Stimulated activated naive CD8-positive, alpha-beta T cell treated with anti-CD3 and anti-CD28 coated beads, Interleukin-15, Interleukin-2, amounts not matched to agents 100 U/mL and 50 U/mL, for 24 hours (primary cell): ENCODE data around the gene PIP5KL1.

ENCODE experiments used
- ATAC-seq: fragments of 150-1000 bp; cut with Tn5 transposase; one replicate; pipeline ENCODE4 v1.10.0; 2021
- DNase-seq: peaks from one replicate; pipeline ENCODE4 v3.0.0; 2021

Gene PIP5KL1

DNA sequence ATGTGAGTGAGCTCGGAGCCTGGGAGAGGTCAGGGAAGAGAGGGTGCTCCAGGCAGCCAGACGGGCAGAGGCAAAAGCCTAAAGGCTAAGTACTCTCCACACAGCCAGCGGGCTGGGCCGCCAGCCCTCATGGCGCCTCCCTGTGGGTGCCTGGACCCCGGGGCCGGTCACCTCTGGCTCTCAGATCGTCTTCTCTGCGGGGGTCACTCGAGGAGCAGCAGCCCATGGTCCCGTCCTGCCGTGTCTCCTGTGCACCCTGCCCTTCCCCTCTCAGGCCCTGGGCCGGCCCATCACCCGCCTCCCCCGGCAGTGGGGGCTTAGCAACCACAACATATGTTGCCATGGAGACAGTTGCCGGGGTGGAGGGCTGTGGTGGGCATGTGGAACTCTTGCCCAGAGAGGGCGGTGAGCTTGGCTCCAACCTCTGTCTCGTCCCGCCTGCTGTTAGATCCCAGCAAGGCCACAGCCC, 57.3 kb downstream of the PIP5KL1 start:
- ATAC-seq (no peak), DNase-seq (no peak)

DNA sequence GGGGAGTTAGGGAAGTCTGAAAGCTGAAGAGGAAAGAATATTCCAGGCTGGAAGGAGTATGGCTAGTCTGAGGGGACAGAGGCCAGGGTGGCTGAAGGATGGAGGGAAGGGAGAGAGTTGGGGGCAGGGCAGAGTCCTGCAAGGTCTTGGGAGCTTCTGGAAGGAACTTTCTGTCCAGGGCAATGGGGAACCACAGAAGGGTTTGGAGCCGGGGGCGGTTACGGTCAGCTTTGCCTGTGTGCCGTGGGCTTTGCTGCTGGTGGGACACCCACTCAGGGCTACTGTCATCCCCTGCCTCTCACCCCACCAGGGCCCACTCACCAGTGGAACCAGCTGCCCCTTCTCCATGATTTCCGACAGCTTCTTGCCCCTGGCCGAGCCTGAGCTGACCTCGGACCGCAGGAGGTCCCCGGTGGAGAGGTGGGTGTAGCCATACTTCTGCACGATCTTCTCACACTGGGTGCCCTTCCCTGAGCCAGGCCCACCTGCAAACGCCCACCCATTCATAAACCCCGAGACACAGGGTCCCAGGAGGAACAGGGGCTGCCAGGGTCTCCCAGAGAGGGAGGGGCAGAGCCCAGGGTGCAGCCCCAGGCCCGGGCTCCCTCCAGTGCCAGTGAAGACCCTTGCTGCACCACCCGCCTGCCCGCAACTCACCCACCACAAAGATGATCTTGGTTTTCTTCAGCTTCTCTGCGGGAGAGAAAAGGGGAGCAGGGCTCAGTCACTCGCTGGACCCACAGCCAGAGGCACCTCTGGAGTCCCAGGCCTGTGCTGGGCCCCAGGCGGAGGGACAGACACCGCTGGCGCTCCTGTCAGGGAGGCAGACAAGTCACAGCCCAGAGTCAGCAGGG, 58.0 kb downstream of the PIP5KL1 start:
- DNase-seq: no peak
- ATAC-seq: no peak

DNA sequence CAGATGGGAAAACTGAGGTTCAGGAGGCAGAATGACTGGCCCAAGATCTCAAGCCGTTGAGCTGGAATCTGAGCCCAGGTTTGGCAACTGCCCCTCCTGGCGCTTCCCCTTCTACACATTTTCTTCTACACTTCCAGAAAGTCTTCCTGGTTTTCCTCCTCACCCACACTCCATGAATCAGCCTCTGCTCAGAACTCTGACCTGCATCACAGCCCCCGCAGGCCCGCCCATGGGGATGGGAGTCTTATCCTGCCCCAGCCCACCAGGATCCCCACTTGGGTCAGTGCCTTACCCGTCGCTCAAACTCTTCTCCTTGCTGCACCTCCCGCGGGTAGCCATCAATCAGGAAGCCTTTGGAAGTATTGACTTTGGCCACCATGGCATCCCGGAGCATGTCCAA, 59.0 kb downstream of the PIP5KL1 start:
- DNase-seq (no peak), ATAC-seq (no peak)

DNA sequence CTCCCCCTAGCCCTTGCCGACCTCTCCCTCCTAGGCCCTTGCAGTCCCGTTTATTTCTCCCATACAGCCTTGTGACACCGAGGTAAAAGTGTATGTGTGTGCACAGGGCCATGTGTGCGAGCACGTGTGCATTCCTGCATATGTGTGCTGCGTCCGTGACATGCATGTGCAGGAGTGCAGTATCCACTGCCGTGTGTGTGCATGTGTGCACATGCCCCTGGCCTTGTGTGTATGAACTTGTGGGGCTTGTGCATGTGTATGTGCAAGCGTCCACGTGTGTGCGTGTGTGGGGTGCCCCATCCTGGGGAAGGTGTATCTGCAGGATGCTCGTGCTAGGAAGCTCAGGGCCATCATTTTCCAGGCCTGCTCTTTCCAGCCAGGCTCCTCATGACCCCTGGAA, 59.7 kb downstream of the PIP5KL1 start:
- no peak for DNase-seq
- no peak for ATAC-seq
